Activated naive CD8-positive, alpha-beta T cell treated with anti-CD3 and anti-CD28 coated beads, Interleukin-2, amount 50 U/mL, for 16 hours (primary cell): ENCODE data around the gene DAO.

ENCODE experiments used
- DNase-seq: peaks from one replicate; pipeline ENCODE4 v3.0.0-alpha.2; 2020; ENCODE audit warnings: low read depth, low spot score

DAO gene

DNA sequence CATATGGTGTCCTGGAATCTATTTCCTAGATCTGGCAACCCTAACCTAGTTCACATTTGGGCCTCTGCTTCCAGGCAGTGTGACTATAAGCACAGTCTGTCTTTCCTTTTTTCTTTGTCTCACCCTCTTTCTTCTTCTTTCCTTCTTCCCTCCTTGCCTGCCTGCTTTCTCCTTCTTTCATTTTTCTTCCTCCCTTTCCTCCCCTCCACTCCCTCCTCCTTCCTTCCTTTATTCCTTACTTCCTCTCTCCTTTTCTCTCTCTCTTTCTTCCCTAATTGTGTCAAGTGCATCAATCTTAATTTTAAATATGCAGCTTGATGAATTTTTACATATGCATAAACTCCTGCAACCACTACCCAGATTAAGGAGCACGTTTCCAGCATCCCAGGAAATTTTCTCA lies 4.6 kb upstream of the DAO start:
- no peak for DNase-seq

- DNase-seq, result no peak
Observed at GRCh38 chr12:108875682-108876361, 4.1 kb upstream of the DAO start.

GRCh38 chr12:108876550-108876949 lies 3.3 kb upstream of the DAO start:
- DNase-seq, result no peak

DNA sequence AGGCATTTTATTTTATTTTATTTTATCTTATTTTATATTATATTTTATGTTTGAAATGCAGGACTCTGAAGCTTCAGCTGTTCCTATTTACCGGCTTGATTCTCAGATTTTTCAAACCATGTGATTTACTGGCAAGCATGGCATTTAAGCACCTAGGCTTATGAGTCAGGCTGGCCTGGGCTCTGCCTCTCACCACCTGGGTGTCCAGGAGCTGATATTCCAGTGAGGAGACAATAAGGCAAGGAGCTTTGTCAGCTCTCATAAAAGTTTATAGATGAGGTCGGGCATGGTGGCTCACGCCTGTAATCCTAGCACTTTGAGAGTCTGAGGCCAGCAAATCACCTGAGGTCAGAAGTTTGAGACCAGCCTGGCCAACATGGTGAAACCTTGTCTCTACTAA lies 2.1 kb downstream of the DAO start:
- no peak for DNase-seq

- DNase-seq, result peak; percentile 26
Observed at GRCh38 chr12:108884116-108885012, 4.5 kb downstream of the DAO start.

- no peak for DNase-seq
Observed at GRCh38 chr12:108886873-108887629, 7.2 kb downstream of the DAO start.

DNA sequence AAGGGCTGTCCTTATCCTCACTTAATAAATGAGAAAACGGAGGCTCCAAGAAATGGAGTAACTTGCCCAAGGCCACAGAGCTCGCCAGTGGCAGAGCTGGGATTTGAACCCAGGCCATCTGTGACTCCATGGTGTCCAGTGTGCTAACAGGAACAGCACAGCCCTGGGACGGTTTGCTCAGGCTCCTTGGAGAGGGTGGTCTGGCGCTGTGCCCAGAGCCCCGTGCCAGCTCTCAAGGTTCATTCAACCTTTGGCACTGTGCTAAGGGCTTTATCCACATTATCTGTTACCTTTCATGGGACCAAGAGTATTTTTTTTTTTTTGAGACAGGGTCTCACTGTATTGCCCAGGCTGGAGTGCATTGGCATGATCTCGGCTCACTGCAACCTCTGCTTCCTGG lies 8.1 kb downstream of the DAO start:
- no peak for DNase-seq

DNA sequence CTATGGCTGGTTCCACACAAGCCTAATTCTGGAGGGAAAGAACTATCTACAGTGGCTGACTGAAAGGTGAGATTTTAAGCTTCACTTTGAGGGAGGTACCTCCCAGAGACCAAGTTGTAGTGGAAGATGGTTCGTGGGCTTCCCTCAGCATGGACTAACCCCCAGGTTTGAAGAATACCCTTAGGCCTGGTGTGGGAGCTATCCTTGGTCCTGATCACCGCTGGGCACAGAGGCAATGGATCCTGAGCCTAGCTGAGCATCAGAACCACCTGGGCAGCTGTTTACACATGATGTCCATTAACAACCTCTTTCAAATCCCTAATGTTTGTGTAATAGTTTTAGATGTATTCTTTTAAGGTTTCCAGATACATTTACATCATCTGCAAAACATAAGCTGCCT lies 10.3 kb downstream of the DAO start:
- DNase-seq, result no peak

GRCh38 chr12:108895220-108895802 lies 15.4 kb downstream of the DAO start:
- DNase-seq, result no peak

- no peak for DNase-seq
Observed at GRCh38 chr12:108896336-108896735, 16.4 kb downstream of the DAO start.

- no peak for DNase-seq
Observed at GRCh38 chr12:108896817-108897216, 16.9 kb downstream of the DAO start.

DNA sequence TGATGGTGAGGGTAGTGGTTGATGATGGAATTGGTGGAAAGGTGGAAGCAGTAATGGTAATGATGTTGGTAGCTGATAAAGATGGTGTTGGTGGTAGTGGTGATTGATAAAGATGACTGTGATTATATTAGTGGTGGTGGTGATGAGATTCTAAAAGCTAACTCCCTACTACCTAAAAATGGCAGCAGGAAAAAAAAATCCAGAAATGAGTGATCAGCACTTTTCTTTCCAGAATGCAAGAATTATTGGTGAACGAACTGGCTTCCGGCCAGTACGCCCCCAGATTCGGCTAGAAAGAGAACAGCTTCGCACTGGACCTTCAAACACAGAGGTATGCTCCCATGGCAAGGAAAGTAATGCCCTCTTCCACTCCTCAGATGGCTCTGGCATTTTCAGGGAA lies 19.3 kb downstream of the DAO start:
- DNase-seq, result no peak

- no peak for DNase-seq
Observed at GRCh38 chr12:108905725-108906124, 25.8 kb downstream of the DAO start.

DNA sequence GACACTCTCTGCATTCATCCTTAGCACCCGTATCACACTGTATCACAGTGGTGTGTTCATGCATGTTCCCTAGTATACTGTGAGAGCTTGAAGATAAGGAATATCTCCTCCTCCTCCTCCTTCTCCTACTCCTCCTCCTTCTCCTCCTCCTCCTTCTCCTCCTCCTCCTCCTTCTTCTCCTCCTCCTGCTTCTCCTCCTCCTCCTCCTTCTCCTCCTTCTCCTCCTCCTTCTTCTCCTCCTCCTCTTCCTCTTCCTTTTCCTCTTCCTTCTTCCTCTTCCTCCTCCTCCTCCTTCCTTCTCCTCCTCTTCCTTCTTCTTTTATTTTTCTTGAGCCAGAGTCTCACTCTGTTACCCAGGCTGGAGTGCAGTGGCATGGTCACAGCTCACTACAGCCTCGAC lies 27.1 kb downstream of the DAO start:
- no peak for DNase-seq

- DNase-seq, result no peak
Observed at GRCh38 chr12:108907839-108908351, 28.0 kb downstream of the DAO start.

GRCh38 chr12:108910336-108910735 lies 30.4 kb downstream of the DAO start:
- no peak for DNase-seq

DNA sequence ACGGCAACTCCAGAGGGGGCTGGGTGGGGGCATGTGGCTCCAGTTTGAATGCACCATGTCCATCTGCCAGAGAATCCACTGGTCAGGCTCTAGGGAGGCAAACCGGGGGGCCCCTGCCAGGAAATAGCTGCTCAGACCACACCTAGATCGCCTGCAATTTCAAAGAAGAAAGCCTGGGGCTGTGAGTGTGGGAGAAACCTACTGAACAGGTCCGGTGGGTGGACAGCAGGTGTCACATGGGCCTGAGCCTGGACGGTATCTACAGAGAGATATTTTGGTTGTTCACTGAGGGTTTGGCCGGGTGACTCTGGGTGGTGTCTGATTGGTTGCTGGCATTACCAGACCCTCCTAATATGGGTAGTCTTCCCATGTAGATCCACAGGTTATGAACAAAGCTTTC lies 32.0 kb downstream of the DAO start:
- DNase-seq, result no peak

GRCh38 chr12:108912361-108912760 lies 32.5 kb downstream of the DAO start:
- no peak for DNase-seq

DNA sequence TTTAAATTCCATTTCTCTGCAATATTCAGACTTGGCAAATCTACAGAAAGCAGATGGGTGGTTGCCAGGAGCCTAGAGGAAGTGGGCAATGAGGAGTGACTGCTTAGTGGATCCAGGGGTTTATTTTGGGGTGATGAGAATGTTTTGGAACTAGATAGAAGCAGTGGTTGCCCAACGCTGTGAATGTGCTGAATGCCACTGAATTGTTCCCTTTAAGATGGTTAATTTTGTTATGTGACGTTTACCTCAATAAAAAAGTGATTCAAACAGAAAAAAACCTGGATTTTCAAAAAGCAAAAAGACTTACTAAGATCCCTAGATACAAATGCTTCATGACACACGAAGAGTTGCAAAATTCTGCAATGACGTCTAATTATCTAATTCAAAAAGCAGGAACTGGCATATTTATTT lies 34.2 kb downstream of the DAO start:
- no peak for DNase-seq

- no peak for DNase-seq
Observed at GRCh38 chr12:108915632-108916133, 35.8 kb downstream of the DAO start.

DNA sequence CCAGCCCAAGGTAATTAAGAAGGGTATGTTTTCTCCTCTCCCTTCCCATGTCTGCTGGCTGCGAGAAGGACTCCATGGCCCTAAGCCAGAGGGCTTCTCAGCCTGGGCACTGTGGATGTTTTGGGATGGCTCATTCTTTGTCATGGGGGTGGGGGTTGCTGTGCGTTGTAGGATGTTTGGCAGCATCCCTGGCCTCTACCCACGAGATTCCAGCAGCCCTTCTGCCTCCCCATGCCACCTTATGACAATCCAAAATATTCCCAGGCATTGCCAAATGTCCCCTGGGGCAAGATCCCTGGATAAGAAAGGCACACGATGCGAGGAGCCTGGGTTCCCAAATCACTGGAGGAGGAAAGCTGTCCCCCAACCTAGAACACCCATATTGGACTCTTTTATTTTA lies 36.4 kb downstream of the DAO start:
- no peak for DNase-seq

DNA sequence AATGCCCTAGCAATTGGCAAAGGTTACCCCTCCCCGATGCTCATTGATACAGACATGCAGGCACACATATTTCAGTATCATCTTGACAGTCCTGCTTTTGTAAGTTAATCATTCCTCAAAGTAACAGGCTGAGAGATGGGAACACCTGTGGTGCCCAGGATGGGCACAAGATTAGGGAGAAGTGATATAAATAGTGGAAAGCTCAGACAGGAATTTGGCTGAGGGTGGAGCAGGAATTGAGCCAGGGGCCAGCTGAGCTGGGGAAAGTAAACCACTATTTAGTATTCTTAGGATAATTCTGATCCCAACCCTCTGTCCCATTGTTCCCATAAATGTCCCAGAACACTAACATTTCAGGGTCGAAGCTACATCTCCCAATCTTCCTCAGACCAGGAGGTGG lies 38.3 kb downstream of the DAO start:
- DNase-seq, result no peak
